GM23248 (cell line): ENCODE measurements around the gene FLOT2.
"Not testable (repeated sequence)": the region's sequence is repeated elsewhere in the genome, so short reads cannot be mapped to it uniquely, and the experiment has no call there.

Source experiments
- EZH2 ChIP-seq: fragments of 200-600 bp; sonication (generic); IDR thresholded peaks from 2 replicates; pipeline ENCODE4 v1.6.1; 2018; ENCODE audit warnings: antibody characterized with exemption, mild to moderate bottlenecking; ENCODE audit not compliant: insufficient read depth, poor library complexity, severe bottlenecking
- EZH2phosphoT487 ChIP-seq: fragments of 200-600 bp; sonication (generic); IDR thresholded peaks from 2 replicates; pipeline ENCODE4 v1.6.1; 2018; ENCODE audit warnings: antibody characterized with exemption, moderate library complexity, mild to moderate bottlenecking, low read depth; ENCODE audit not compliant: insufficient read depth

DNA sequence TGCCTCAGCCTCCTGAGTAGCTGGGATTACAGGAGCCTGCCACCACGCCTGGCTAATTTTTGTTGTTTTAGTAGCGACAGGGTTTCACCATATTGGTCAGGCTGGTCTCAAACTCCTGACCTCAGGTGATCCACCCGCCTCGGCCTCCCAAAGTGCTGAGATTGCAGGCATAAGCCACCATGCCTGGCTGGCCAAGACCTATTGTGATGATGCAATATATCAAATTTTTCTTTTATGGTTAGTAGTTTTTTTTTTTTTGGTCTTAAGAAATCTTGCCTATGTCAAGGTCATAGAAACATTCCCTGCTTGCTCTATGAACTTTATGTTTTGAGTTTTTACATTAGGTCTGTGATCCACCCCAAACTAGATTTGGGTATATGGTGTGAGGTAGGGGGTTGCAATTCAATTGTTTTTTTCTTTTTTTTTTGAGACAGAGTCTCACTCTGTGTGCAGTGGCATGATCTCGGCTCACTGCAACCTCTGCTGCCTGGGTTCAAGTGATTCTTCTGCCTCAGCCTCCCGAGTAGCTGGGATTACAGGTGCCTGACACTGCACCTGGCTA, 20.3 kb downstream of the FLOT2 start:
- TF ChIP-seq EZH2, EZH2phosphoT487: not testable (repeated sequence)
